ENCODE results near the gene PODXL2. TPM values are rescaled to one million over a fixed set of nuclear protein-coding genes. Genes with fewer than 3 reads are reported as not detected.

Gene PODXL2
- total and polyA plus RNA-seq, 2 of the 8 experiments (the other 6 are each of a cell fraction or from before 2014, with no cell fraction given), result 27.6 to 31.6 TPM

GRCh38 chr3:127688416-127689265 is 59.7 kb downstream of the PODXL2 start:
- no peak for DNase-seq (ENCODE audit: low read depth in 1 of 2, low spot score in 2 of 2)
- peak overlapping the region in 1 of 2 experiments; percentile 13; a peak in 1 of 4 replicates for H3K4me2 ChIP-seq (ENCODE audit: insufficient read depth in 1 of 2, low read depth in 2 of 2, low read length in 2 of 2)
- no peak overlapping the region for H3K23ac ChIP-seq (ENCODE audit: insufficient read length)

More at GRCh38 chr3:127688416-127689265, 59.7 kb downstream of the PODXL2 start:
- Histone ChIP-seq H2BK20ac (ENCODE audit: low read length) (0 out of 2 replicates have a peak overlapping the region, but pooled peaks have one; percentile 8), H3K4ac (replicated peaks; ENCODE audit: insufficient read length, low read depth, low read length) (no peak overlapping the region), H2AK5ac (ENCODE audit: low read depth, low read length) (no peak overlapping the region), H4K5ac (ENCODE audit: insufficient read length, low read depth, low read length) (no peak overlapping the region), H2BK15ac (ENCODE audit: low read length) (no peak overlapping the region), H3K4me3 (ENCODE audit: extremely low read depth in 1 of 4, insufficient read depth in 2 of 4, low read depth in 3 of 4, low read length in 4 of 4) (no peak overlapping the region), H3K14ac (ENCODE audit: insufficient read length) (no peak overlapping the region), H2AFZ (ENCODE audit: low read length) (no peak overlapping the region), H3K4me1 (replicated peaks in 1 of 4; ENCODE audit: control insufficient read depth in 3 of 4, insufficient read depth in 4 of 4, low read length in 3 of 4) (peaks cover 0 to 22% (median 5%) of the 10 kb centered on the region in 4 experiments; a peak in 6 of 7 replicates), H3K23me2 (ENCODE audit: low read depth, low read length) (peaks cover 16% of the 10 kb centered on the region; the same call in 1 of the 2 replicates), H3K36me3 (ENCODE audit: control insufficient read depth in 2 of 4, insufficient read depth in 4 of 4, low read length in 3 of 4) (no peaks in the 10 kb centered on the region), H3K56ac (replicated peaks; ENCODE audit: insufficient read length, low read depth, low read length) (no peak overlapping the region), H2BK120ac (replicated peaks; ENCODE audit: low read depth, low read length) (no peak overlapping the region), H3K79me1 (ENCODE audit: low read depth, low read length) (no peaks in the 10 kb centered on the region), H3K9me3 (ENCODE audit: insufficient read depth in 2 of 2, low read depth in 1 of 2, low read length in 1 of 2) (no peaks in the 10 kb centered on the region), H3K79me2 (ENCODE audit: control insufficient read depth in 1 of 2, insufficient read depth in 2 of 2, low read length in 2 of 2) (no peaks in the 10 kb centered on the region), H4K91ac (replicated peaks; ENCODE audit: insufficient read length, low read length) (no peak overlapping the region), H4K20me1 (replicated peaks in 1 of 2; ENCODE audit: control insufficient read depth in 1 of 2, insufficient read depth in 2 of 2, low read length in 2 of 2) (no peaks in the 10 kb centered on the region), H4K8ac (ENCODE audit: extremely low read depth, insufficient read depth, low read length) (no peak overlapping the region), H3K9ac (replicated peaks in 1 of 4; ENCODE audit: extremely low read depth in 1 of 4, low read depth in 3 of 4, low read length in 3 of 4) (no peak overlapping the region), H3K27ac (ENCODE audit: low read depth, low read length) (no peak overlapping the region), H2BK12ac (ENCODE audit: low read depth, low read length) (no peak overlapping the region), H3K27me3 (replicated peaks in 1 of 4; ENCODE audit: control insufficient read depth in 3 of 4, extremely low read depth in 1 of 4, insufficient read depth in 3 of 4, low read length in 3 of 4) (no peaks in the 10 kb centered on the region), H3K18ac (ENCODE audit: extremely low read depth, low read length) (no peak overlapping the region; the same call in 1 of the 2 replicates), H2BK5ac (ENCODE audit: low read depth, low read length) (no peak overlapping the region)
- 76% methylated on average over 20 of the region's 20 CpGs; no CpG with 5 or more reads in 1 of the 2 experiments for WGBS, 2 experiments (ENCODE audit: extremely low coverage in 1 of 2, insufficient coverage in 1 of 2, insufficient read length in 1 of 2, insufficient replicate concordance in 2 of 2, low coverage in 1 of 2, low lambda C conversion rate in 2 of 2, missing lambda C conversion rate in 1 of 2)
- FAIRE-seq, result no peak
- ChIA-PET POLR2A (ENCODE audit: partially characterized antibody) (no interaction called here), CTCF (ENCODE audit: partially characterized antibody) (interaction anchor here (1.0 to 12.8 kb wide), 10 partner anchors 8 to 271 kb away, joined by 3 to 172 read pairs (median 6); no protein-coding TSS in a partner anchor)
- no peak for TF ChIP-seq CTCF (IDR thresholded peaks at IDR 0.05; ENCODE audit: control extremely low read depth in 1 of 3, insufficient read depth in 1 of 3, low read depth in 1 of 3, low read length in 3 of 3)
- no peak for TF ChIP-seq POU5F1 (IDR thresholded peaks at IDR 0.05; ENCODE audit: low read depth, low read length)
- no peak for TF ChIP-seq EP300 (IDR thresholded peaks at IDR 0.05; ENCODE audit: borderline replicate concordance in 1 of 2, low read depth in 2 of 2, low read length in 2 of 2)

Data from H1 (cell line).